Stomach (tissue), 9 donors: ENCODE measurements around the gene PYGB. TPM values are rescaled to one million over a fixed set of nuclear protein-coding genes. Genes with fewer than 3 reads are reported as not detected.

Source experiments
- DNase-seq, 2 donors: peaks; one replicate each; pipeline versions ENCODE4 v3.0.0 to v3.0.0-alpha.2; 2013 to 2019
- H3K27ac ChIP-seq, 5 donors: fragments of 200-600 bp in 4 of 5; sonication (generic) in 4 of 5; one replicate each; pipeline ENCODE4 v1.5.1; 2013 to 2019; ENCODE audit warnings: mild to moderate bottlenecking in 1 of 5, moderate library complexity in 1 of 5
- H3K27me3 ChIP-seq, 3 donors: fragments of 200-600 bp; sonication (generic); one replicate each; pipeline ENCODE4 v1.5.1; 2017 to 2019; ENCODE audit warnings: mixed run types in 1 of 3
- H3K36me3 ChIP-seq, 4 donors: fragments of 200-600 bp; sonication (generic); 1 replicate in 3 of 4; 2 replicates in 1 of 4; pipeline ENCODE4 v1.5.1; 2016 to 2019
- H3K4me1 ChIP-seq, 4 donors: fragments of 200-600 bp; sonication (generic); one replicate each; pipeline ENCODE4 v1.5.1; 2016 to 2019
- H3K4me3 ChIP-seq, 4 donors: fragments of 200-600 bp; sonication (generic) in 3 of 4; one replicate each; pipeline ENCODE4 v1.5.1; 2016 to 2019; ENCODE audit warnings: mild to moderate bottlenecking in 1 of 4
- H3K9me3 ChIP-seq, 4 donors: fragments of 200-600 bp; sonication (generic); one replicate each; pipeline ENCODE4 v1.5.1; 2016 to 2019
- CTCF ChIP-seq, 7 experiments: fragments of 450-650 bp in 4 of 7; fragments of 200-600 bp in 3 of 7; sonication (generic) in 3 of 7; IDR thresholded peaks; one replicate each; pipeline ENCODE4 v1.5.1; 2016 to 2019; ENCODE audit warnings: antibody characterized with exemption in 7 of 7, control low read depth in 2 of 7, mild to moderate bottlenecking in 1 of 7
- EP300 ChIP-seq: sonication (generic); formaldehyde crosslinking; IDR thresholded peaks from one replicate; pipeline ENCODE4 v1.6.1; 2017; ENCODE audit warnings: antibody characterized with exemption
- POLR2A ChIP-seq, 4 donors: fragments of 450-650 bp; IDR thresholded peaks; one replicate each; pipeline ENCODE4 v1.6.1; 2016; ENCODE audit warnings: antibody characterized with exemption in 4 of 4, control low read depth in 2 of 4, mild to moderate bottlenecking in 1 of 4, moderate library complexity in 1 of 4
- POLR2AphosphoS5 ChIP-seq, 3 donors: sonication (generic); formaldehyde crosslinking; IDR thresholded peaks; one replicate each; pipeline ENCODE4 v1.6.1; 2016; ENCODE audit warnings: antibody characterized with exemption in 3 of 3
- WGBS, 5 donors: extraction: QIAGEN DNeasy Blood & Tissue Kit in 3 of 5; methylation state at CpG; one replicate each; pipeline versions ENCODE4 v1.1.5 to v1.1.7; 2013 to 2018; 5-methylcytosine and 5-hydroxymethylcytosine counted together
- intact Hi-C: fragments of 100-400 bp; cut with DNase I; formaldehyde crosslinking; loops from one replicate; pipeline ENCODE4 v1.15.1; 2023; ENCODE audit warnings: low total_unique reads
- polyA plus RNA-seq, 3 donors: library from polyadenylated mRNA; stranded (reverse); fragments of 200-250 nt; gene quantifications; one replicate each; pipeline ENCODE4 v1.2.3, GENCODE V29; 2013
- total RNA-seq, 5 donors: library from RNA; depleted of rRNA; stranded (reverse); fragments of >200 nt; gene quantifications; one replicate each; pipeline versions ENCODE4 v1.1.0 to v1.2.3, GENCODE V29; 2014 to 2016
- donor health status: healthy with polysubstance abuse.
- donor health status: Bipolar disorder and iron deficiency.
- donor health status: healthy.

Gene PYGB
- total and polyA plus RNA-seq, 8 donors = 23.1 to 116 (median 49.5) TPM

GRCh38 chr20:25285856-25286798 lies 38.2 kb downstream of the PYGB start:
- 85 to 92% (median 92%) methylated on average over 16 to 24 of the region's 24 CpGs for WGBS, 5 donors
- Histone ChIP-seq H3K4me3 (no peak overlapping the region), H3K27ac (no peak overlapping the region), H3K4me1 (no peaks in the 10 kb centered on the region), H3K27me3 (no peaks in the 10 kb centered on the region), H3K9me3 (no peaks in the 10 kb centered on the region), H3K36me3 (peaks cover 78 to 100% (median 100%) of the 10 kb centered on the region in 4 donors)
- TF ChIP-seq POLR2A (IDR thresholded peaks at IDR 0.05) (no peak), POLR2AphosphoS5 (IDR thresholded peaks at IDR 0.05) (no peak), EP300 (no peak), CTCF (IDR thresholded peaks at IDR 0.05) (no peak)
- peak in 1 of 2 donors; percentile 17 for DNase-seq
- intact Hi-C loops = no loop called here

GRCh38 chr20:25286917-25287316 lies 39.0 kb downstream of the PYGB start:
- no peaks in the 10 kb centered on the region for H3K27me3 ChIP-seq
- intact Hi-C loops = no loop called here
- WGBS, 5 donors = 89 to 94% (median 91%) methylated on average over 12 of the region's 12 CpGs
- no peak for DNase-seq
- H3K36me3 ChIP-seq = peaks cover 77 to 100% (median 100%) of the 10 kb centered on the region in 4 donors
- H3K9me3 ChIP-seq = no peaks in the 10 kb centered on the region
- no peak overlapping the region for H3K4me3 ChIP-seq
- no peaks in the 10 kb centered on the region for H3K4me1 ChIP-seq
- TF ChIP-seq EP300 (no peak), POLR2A (IDR thresholded peaks at IDR 0.05) (no peak), CTCF (IDR thresholded peaks at IDR 0.05) (no peak), POLR2AphosphoS5 (IDR thresholded peaks at IDR 0.05) (no peak)
- H3K27ac ChIP-seq = no peak overlapping the region

- H3K4me3 ChIP-seq = no peak overlapping the region
- H3K27me3 ChIP-seq = no peaks in the 10 kb centered on the region
- TF ChIP-seq POLR2A (IDR thresholded peaks at IDR 0.05) (no peak), CTCF (IDR thresholded peaks at IDR 0.05) (no peak), POLR2AphosphoS5 (IDR thresholded peaks at IDR 0.05) (no peak), EP300 (no peak)
- no peak overlapping the region for H3K27ac ChIP-seq
- no peaks in the 10 kb centered on the region for H3K4me1 ChIP-seq
- H3K9me3 ChIP-seq = no peaks in the 10 kb centered on the region
- WGBS, 5 donors = 94 to 96% (median 95%) methylated on average over 16 of the region's 16 CpGs
- intact Hi-C loops = no loop called here
- peaks cover 71 to 100% (median 100%) of the 10 kb centered on the region in 4 donors for H3K36me3 ChIP-seq
- no peak for DNase-seq
Observed at GRCh38 chr20:25287631-25288290, 39.9 kb downstream of the PYGB start.

GRCh38 chr20:25288291-25289181 lies 40.7 kb downstream of the PYGB start:
- H3K4me3 ChIP-seq = no peak overlapping the region
- H3K9me3 ChIP-seq = no peaks in the 10 kb centered on the region
- H3K27me3 ChIP-seq = no peaks in the 10 kb centered on the region
- no peaks in the 10 kb centered on the region for H3K4me1 ChIP-seq
- TF ChIP-seq POLR2A (IDR thresholded peaks at IDR 0.05) = no peak
- TF ChIP-seq CTCF (IDR thresholded peaks at IDR 0.05) = no peak
- no peak for DNase-seq
- H3K27ac ChIP-seq = peak overlapping the region in 1 of 5 donors; percentile 4
- intact Hi-C loops = no loop called here
- 90 to 94% (median 92%) methylated on average over 17 to 22 of the region's 22 CpGs for WGBS, 5 donors
- H3K36me3 ChIP-seq = peaks cover 66 to 100% (median 96%) of the 10 kb centered on the region in 4 donors
